ENCODE data around the gene MESD.

Gene MESD

GRCh38 chr15:80940851-80941250 is 48.8 kb downstream of the MESD start:
- Histone ChIP-seq H3K4me3 (ENCODE audit: low read length) (no peak overlapping the region), H3K9ac (ENCODE audit: low read length) (no peak overlapping the region), H3K27me3 (ENCODE audit: low read depth, low read length) (no peaks in the 10 kb centered on the region), H3K9me3 (ENCODE audit: insufficient read depth, low read length) (no peaks in the 10 kb centered on the region), H3K36me3 (replicated peaks; ENCODE audit: low read depth, low read length) (peaks cover 22% of the 10 kb centered on the region), H3K27ac (ENCODE audit: low read length) (no peak overlapping the region), H3K4me2 (ENCODE audit: low read length) (no peak overlapping the region), H4K20me1 (ENCODE audit: insufficient read depth, low read length) (peaks cover 12% of the 10 kb centered on the region; the same call in 1 of the 2 replicates), H2AFZ (ENCODE audit: low read depth, low read length) (no peak overlapping the region), H3K79me2 (ENCODE audit: low read length) (no peaks in the 10 kb centered on the region), H3K4me1 (ENCODE audit: low read length) (peaks cover 5% of the 10 kb centered on the region)
- TF ChIP-seq CTCF (IDR thresholded peaks at IDR 0.05; ENCODE audit: low read depth, low read length): no peak
- no peak for TF ChIP-seq EZH2phosphoT487 (IDR thresholded peaks at IDR 0.05; ENCODE audit: low read depth)

DNA sequence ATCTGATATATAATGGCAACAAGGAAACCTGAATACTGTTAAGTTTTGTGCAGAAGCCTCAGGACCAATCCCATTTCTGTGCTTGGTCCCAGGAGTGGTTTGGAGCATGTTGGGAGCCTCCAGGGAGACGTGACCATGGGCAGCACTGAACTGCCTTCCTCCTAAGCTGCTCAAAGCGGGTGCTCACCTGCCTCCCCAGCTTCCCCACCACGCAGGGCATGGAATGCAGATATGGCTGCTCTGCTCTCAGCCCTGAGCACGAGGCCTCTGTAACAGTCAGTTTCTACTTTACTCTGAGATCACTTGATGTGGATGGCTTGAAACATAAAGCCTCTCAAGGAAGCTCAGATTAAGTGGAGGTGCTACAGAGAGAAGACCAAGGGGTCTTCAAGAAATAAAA is 49.3 kb downstream of the MESD start:
- no peak overlapping the region for H3K4me3 ChIP-seq (ENCODE audit: low read length)
- no peaks in the 10 kb centered on the region for H3K9me3 ChIP-seq (ENCODE audit: insufficient read depth, low read length)
- H3K79me2 ChIP-seq (ENCODE audit: low read length): no peaks in the 10 kb centered on the region

DNA sequence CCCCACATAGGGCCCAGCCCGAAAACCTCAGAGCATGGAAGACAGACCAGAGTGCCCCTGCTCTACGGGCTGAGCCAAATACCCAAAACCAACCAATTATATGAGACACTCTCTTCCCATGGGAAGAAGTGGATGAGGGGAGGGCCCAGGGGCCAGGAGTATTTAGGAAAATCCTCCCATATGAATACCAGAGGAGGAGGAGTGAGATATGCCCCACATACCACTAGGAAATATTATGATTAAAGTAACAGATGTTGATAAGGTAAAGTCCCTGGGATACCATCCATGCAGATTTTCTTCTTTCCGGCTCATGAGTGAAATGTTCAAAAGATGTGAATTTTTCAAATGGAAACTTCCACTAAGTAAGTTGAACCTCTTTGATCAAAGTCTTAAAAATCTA is 50.4 kb downstream of the MESD start:
- no peak overlapping the region for H3K27ac ChIP-seq (ENCODE audit: low read length)
- peaks cover 14% of the 10 kb centered on the region for H3K36me3 ChIP-seq (replicated peaks; ENCODE audit: low read depth, low read length)
- H3K9ac ChIP-seq (ENCODE audit: low read length): no peak overlapping the region
- no peaks in the 10 kb centered on the region for H3K27me3 ChIP-seq (ENCODE audit: low read depth, low read length)
- no peaks in the 10 kb centered on the region for H3K9me3 ChIP-seq (ENCODE audit: insufficient read depth, low read length)
- no peaks in the 10 kb centered on the region for H3K4me1 ChIP-seq (ENCODE audit: low read length)
- no peak overlapping the region for H2AFZ ChIP-seq (ENCODE audit: low read depth, low read length)
- no peaks in the 10 kb centered on the region for H4K20me1 ChIP-seq (ENCODE audit: insufficient read depth, low read length)
- TF ChIP-seq CTCF (IDR thresholded peaks at IDR 0.05; ENCODE audit: low read depth, low read length) (no peak), EZH2phosphoT487 (IDR thresholded peaks at IDR 0.05; ENCODE audit: low read depth) (no peak)
- H3K4me2 ChIP-seq (ENCODE audit: low read length): no peak overlapping the region
- H3K4me3 ChIP-seq (ENCODE audit: low read length): no peak overlapping the region
- no peaks in the 10 kb centered on the region for H3K79me2 ChIP-seq (ENCODE audit: low read length)

More for the DNA sequence above, 49.3 kb downstream of the MESD start:
- H3K4me2 ChIP-seq (ENCODE audit: low read length): no peak overlapping the region
- H3K4me1 ChIP-seq (ENCODE audit: low read length): peaks cover under 1% of the 10 kb centered on the region; the same call in 1 of the 2 replicates
- no peak overlapping the region for H3K27ac ChIP-seq (ENCODE audit: low read length)
- H2AFZ ChIP-seq (ENCODE audit: low read depth, low read length): no peak overlapping the region
- TF ChIP-seq CTCF (IDR thresholded peaks at IDR 0.05; ENCODE audit: low read depth, low read length) (no peak), EZH2phosphoT487 (IDR thresholded peaks at IDR 0.05; ENCODE audit: low read depth) (no peak)
- no peaks in the 10 kb centered on the region for H3K27me3 ChIP-seq (ENCODE audit: low read depth, low read length)
- peaks cover 18% of the 10 kb centered on the region for H3K36me3 ChIP-seq (replicated peaks; ENCODE audit: low read depth, low read length)
- H3K9ac ChIP-seq (ENCODE audit: low read length): no peak overlapping the region
- peaks cover 7% of the 10 kb centered on the region; the same call in 1 of the 2 replicates for H4K20me1 ChIP-seq (ENCODE audit: insufficient read depth, low read length)

- Histone ChIP-seq H3K9me3 (ENCODE audit: insufficient read depth, low read length) (no peaks in the 10 kb centered on the region), H2AFZ (ENCODE audit: low read depth, low read length) (no peak overlapping the region), H3K79me2 (ENCODE audit: low read length) (no peaks in the 10 kb centered on the region), H3K9ac (ENCODE audit: low read length) (no peak overlapping the region), H3K4me3 (ENCODE audit: low read length) (no peak overlapping the region), H3K36me3 (replicated peaks; ENCODE audit: low read depth, low read length) (peaks cover 14% of the 10 kb centered on the region), H3K4me1 (ENCODE audit: low read length) (no peaks in the 10 kb centered on the region), H4K20me1 (ENCODE audit: insufficient read depth, low read length) (no peaks in the 10 kb centered on the region), H3K27ac (ENCODE audit: low read length) (no peak overlapping the region), H3K4me2 (ENCODE audit: low read length) (no peak overlapping the region), H3K27me3 (ENCODE audit: low read depth, low read length) (no peaks in the 10 kb centered on the region)
- TF ChIP-seq CTCF (IDR thresholded peaks at IDR 0.05; ENCODE audit: low read depth, low read length) (no peak), EZH2phosphoT487 (IDR thresholded peaks at IDR 0.05; ENCODE audit: low read depth) (no peak)
These were observed 51.9 kb downstream of the MESD start for GRCh38 chr15:80937718-80938117.
